HG02973 (cell line): Measurements from ENCODE around the gene UHMK1.
"Not testable (repeated sequence)": the region's sequence is repeated elsewhere in the genome, so short reads cannot be mapped to it uniquely, and the experiment has no call there.

Experiments
- ATAC-seq: cut with Tn5 transposase; IDR thresholded peaks from one replicate; pipeline ENCODE4 v1.9.1; 2021; ENCODE audit warnings: moderate library complexity; ENCODE audit not compliant: unreplicated experiment

Gene UHMK1

DNA sequence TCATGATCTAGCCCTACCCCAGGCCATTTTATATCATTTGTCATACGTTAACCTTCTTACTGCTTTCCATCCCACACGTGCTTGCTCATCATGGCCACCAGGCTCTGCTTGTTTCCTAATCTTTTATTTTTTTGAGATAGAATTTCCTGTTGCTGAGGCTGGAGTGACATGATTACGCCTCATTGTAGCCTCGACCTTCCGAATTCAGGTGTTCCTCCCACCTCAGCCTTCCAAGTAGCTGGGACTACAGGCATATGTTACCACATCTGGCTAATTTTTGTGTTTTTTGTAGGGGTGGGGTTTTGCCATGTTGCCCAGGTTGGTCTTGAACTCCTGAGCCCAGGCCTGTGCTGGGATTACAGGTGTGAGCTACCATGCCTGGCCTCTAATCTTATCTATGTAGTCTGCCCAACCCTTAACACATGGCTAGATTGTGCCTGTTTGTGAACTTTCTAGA, 67.2 kb downstream of the UHMK1 start:
- no peak for ATAC-seq

DNA sequence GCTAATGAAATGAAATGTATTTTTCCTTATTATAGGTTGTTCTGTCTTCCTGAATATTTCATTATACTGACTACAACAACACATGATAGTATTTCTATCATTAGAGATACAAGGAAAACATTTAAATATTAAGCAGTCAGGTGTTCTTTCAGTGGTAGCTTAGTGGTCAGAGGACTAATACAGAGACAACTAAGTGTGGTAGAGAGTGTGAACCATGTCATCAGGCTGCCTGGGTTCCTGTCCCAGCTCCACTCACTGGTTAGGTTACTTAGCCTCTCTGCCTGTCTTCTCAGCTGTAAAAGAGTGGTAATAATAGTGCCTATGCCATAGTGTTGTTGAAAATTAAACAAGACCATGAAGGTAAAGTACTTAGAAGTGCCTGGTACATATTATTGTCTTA, 67.8 kb downstream of the UHMK1 start:
- ATAC-seq = no peak

DNA sequence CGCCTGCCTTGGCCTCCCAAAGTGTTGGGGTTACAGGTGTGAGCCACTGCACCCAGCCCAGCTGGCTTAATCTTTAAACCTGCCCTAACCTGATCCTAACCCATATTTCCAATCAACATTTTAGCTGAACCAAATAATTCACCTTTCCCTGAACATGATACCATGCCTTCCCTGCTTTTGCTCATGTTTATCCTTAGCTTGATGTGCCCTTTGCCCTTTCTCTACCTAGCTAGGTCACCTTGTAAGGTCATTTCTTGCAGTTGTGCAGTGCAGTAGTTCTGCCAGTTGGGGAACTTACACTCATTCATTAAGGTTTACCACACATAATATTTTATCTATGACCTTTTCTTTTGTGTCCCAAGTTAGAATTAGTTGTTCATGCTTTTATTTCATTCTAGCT, 69.3 kb downstream of the UHMK1 start:
- ATAC-seq = no peak

GRCh38 chr1:162568802-162569201, 71.2 kb downstream of the UHMK1 start:
- no peak for ATAC-seq

DNA sequence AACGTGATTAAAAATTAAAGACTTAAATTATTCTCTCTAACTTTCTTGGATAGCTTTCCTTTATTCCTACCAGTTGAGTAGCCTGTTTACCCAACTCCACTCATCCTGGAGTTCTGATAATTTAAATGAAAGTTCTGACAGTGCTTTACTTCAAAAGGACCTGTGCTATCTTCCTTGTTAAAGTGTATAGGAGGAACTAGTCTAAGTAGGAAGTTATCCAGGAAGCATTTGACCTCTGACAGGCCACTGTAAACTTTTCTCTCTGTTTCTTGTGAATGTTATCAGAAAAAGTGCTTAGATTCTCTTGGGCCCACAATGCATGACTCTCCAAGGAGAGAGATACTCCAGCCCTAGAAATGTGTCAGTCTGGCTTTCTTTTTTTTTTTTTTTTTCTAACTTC, 73.1 kb downstream of the UHMK1 start:
- ATAC-seq = no peak

DNA sequence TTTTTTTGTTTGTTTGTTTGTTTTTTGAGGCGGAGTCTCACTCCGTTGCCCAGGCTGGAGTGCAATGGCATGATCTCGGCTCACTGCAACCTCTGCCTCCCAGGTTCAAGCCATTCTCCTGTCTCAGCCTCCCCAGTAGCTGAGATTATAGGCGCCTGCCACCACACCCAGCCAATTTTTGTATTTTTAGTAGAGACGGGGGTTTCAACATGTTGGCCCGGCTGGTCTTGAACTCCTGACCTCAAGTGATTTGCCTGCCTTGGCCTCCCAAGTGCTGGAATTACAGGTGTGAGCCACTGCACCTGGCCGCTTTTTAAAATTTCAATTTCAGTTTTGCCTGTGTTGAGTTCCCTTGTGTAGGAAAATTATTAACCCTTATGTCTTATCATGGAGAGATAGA, 73.5 kb downstream of the UHMK1 start:
- ATAC-seq = not testable (repeated sequence)

- no peak for ATAC-seq
These were observed 74.1 kb downstream of the UHMK1 start for GRCh38 chr1:162571696-162572095.

DNA sequence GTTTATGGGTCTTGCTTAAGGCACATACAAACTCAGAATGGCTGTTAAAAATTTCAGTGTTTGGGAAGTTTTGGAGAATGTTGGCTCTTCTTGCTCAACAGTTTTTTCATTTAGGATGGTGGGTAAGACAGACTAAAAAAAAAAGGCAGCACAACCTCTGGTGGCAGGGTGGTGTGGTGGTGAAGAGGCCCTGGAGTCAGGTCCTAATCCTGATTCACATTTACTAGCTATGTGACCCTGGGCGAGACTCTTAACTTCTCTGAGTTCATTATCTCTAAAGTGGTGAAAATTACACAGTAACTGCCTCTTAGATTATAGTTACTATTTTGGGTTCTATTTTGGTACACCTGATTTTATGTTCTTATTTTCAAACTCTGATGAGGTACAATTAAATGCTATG, 75.5 kb downstream of the UHMK1 start:
- ATAC-seq = no peak

- ATAC-seq = no peak
These were observed 80.6 kb downstream of the UHMK1 start for GRCh38 chr1:162578071-162578700.

DNA sequence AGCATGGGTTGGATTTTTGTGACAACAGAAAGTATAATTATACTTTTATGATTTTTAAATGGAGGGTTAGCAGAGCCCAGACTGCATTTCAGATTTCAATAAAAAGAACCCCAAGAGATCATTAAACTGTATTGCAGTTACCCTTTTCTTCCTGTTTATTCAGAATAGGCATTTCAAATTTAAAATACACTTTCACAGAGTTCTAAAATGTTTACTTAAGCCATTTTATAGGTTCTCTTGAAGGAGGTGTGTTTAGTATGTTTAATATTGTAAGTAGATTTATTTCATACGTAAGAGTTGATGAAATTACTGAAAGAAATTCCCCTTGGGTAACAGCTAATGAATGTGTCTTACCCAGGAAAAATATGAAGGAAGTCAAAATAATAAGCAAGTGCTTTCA, 81.3 kb downstream of the UHMK1 start:
- ATAC-seq = no peak
